ENCODE measurements around the gene STAT1.

Gene STAT1

DNA sequence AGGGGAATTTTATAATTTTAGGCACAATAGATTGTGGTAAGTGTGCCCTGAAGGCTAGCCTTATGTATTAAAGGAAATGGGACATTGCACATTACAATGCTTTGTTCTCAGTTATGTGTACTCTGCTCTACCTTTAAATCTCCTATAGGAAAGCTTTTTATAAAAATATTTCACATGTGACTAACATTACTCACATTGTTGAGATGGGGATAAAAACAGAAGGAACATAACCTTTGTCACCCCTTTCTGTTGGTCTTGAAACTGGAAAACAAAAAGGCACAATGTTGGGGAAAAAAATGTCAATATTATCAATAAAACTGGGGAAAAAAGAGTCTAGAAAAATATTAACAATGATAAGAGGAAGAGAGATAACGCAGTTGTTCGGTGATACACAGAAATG, 17.3 kb upstream of the STAT1 start:
- DNase-seq (ENCODE audit: low spot score), result no peak

- DNase-seq (ENCODE audit: low spot score), result no peak
Observed at GRCh38 chr2:191030521-191031154, 16.7 kb upstream of the STAT1 start.

- no peak for DNase-seq (ENCODE audit: low spot score)
Observed at GRCh38 chr2:191029280-191029950, 15.4 kb upstream of the STAT1 start.

DNA sequence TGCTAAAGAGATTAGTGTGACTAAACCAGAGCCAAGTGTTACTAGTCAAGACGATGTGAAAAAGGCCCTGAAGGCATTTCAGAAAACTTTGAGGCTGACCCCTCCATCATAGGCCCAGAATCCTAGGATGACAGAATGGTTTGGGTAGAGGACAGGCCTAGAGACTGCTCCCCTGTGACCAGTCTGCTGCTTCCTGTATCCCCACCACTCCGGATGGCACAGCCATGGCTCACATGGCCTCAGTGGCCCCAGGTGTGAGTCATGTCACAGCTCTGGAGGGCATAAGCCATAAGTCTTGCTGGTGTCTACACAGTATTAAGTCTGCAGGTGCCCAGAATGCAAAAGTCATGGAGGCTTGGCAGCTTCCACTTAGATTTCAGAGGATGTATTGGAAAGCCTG, 12.4 kb upstream of the STAT1 start:
- DNase-seq (ENCODE audit: low spot score), result no peak

DNA sequence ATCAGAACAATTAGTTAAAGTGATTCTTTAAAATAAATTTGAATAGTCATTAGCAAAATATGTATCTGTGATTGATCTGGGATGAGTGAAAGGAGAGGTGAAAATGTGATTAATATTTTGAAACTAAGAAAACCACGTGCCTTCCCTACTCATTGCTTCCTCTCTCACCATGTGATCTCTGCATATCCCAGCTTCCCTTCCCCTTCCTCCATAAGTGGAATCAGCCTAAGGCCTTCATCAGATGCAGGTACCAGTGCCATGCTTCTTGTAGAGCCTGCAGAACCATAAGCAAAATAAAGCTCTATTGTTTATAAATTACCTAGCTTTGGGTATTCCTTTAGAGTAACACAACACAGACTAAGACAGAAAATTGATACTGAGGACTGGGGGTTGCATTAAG, 11.2 kb upstream of the STAT1 start:
- DNase-seq (ENCODE audit: low spot score), result no peak

- no peak for DNase-seq (ENCODE audit: low spot score)
Observed at GRCh38 chr2:191023235-191023679, 9.3 kb upstream of the STAT1 start.

DNA sequence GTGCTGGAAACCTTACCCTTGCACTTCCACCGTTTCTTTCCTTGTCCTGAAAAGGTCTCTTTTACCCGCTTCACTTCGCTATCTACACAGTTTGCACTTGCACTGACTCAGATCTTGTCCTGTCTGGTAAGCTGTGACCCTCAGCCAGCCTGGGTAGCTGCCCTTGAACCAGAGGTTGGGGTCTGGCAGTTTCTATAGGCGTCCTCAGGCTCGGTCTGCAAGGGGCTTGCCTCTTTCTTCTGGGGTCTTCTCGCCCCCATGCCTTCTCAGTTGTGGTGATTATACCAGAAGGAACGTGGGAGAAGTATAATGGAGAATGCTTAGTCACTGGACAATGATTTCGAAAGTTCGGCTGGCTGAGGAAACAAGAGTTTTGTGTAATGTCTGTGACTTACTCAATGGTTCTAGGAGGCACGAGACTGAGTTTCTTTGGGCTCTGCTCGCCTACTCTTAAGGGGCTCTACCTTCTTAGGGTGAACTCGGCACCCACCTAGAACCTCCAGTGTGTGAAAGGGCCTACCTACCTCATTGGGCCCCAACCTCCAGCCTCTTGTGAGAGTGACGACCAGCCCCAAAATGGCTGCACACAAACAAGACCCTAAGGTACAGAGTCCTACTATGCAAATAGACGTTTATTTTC, 6.9 kb upstream of the STAT1 start:
- no peak for DNase-seq (ENCODE audit: low spot score)

DNA sequence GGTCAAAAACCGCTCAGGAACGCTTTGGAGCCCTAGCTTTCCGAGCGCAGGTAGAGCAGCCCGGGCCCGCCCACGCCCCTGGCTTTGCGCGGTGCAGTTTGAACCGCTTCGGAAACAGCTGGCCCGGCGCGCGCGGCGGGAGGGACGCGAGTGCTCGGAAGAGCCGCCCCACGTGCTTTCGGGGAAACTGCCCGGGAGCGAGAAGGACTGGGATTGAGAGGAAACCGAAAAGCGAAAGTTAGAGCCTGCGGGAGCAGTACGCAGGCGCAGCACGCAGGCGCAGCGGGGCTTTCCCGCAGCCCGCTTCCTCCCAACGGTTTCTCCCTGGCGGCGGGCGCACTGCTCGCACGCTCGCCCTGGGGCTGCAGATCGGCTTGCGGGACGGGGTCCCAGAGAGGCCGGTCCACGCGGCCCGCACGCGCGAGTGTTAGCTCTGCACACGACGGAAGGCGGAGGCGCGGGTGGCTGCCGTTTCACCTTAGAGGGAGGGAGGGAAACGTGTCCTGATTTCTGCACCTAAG, 6.3 kb upstream of the STAT1 start:
- DNase-seq (ENCODE audit: low spot score), result peak; percentile 96

GRCh38 chr2:191019376-191019775, 5.4 kb upstream of the STAT1 start:
- DNase-seq (ENCODE audit: low spot score), result no peak

DNA sequence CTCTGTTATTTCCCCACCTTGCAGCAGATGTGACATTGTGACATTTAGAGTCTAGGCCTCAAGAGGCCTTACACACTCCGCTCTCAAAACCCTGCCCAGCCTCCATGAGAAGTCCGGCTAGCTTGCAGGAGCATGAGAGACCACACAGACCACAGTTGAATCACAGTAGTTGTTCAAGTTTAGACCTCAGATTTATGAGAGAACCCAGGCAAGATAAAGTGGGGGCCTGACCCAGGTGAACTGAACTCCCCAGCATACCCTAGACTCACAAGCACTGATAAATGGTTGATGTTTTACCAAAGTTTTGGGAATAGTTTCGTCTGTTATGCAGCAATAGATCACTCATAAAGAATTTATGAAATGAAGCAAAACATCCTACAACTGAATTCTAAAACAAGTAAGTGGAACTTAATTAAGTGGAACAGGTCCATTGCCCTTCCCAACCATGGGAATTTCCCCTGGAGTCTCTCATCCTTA, 4.7 kb upstream of the STAT1 start:
- no peak for DNase-seq (ENCODE audit: low spot score)

DNA sequence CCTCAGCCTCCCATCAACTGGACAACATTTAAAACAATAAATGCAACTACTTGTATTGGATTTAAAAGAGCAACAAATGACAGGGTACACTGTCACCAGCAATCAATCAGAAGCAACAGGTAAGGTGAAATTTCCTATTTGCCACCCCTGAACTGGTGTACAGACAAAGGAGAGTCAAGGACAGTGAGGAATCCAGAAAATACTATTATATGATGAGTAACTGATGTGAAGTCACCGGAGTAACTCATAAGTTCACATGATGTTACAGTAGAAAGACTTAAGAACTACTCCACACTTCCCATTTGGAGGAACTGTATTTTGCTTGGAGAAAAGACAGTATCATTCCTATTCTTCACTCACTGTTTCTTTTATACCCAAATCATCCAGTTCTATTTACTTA, 4.1 kb upstream of the STAT1 start:
- DNase-seq (ENCODE audit: low spot score), result no peak

DNA sequence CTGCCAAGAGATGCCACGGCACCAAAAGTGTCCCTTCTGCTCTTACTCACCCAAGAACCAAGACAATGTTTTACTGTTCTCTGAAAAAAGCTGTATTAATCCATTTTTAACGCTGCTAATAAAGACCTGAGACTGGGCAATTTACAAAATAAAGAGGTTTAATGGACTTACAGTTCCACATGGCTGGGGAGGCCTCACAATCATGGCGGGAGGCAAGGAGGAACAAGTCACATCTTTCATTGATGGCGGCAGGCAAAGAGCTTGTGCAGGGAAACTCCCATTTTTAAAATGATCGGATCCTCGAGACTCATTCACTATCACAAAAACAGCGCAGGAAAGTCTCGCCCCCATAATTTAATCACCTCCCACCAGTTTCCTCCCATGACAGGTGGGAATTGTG, 1.9 kb upstream of the STAT1 start:
- no peak for DNase-seq (ENCODE audit: low spot score)

DNA sequence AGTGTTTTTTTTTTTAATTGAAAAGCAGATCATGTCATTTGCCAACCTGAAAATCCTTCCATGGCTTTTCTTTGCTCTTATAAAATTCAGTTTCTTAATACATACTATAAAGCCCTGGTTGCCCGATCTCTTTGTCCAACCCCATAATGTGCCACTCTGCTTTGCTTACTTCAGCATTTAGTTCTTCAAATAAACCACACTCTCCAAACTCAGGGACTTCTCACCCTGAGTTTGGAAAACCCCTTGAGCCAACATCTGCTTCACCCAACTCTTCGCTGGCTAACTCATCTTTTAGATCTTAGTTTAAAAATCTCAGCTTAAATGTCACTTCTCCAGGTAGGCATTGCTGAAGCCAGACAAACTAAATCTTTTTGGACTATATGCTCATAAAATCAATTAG, 1.3 kb upstream of the STAT1 start:
- no peak for DNase-seq (ENCODE audit: low spot score)

GRCh38 chr2:191014653-191015020, 666 bp upstream of the STAT1 start:
- no peak for DNase-seq (ENCODE audit: low spot score)

- DNase-seq (ENCODE audit: low spot score), result no peak
Observed at GRCh38 chr2:191013682-191013931, 364 bp downstream of the STAT1 start.

DNA sequence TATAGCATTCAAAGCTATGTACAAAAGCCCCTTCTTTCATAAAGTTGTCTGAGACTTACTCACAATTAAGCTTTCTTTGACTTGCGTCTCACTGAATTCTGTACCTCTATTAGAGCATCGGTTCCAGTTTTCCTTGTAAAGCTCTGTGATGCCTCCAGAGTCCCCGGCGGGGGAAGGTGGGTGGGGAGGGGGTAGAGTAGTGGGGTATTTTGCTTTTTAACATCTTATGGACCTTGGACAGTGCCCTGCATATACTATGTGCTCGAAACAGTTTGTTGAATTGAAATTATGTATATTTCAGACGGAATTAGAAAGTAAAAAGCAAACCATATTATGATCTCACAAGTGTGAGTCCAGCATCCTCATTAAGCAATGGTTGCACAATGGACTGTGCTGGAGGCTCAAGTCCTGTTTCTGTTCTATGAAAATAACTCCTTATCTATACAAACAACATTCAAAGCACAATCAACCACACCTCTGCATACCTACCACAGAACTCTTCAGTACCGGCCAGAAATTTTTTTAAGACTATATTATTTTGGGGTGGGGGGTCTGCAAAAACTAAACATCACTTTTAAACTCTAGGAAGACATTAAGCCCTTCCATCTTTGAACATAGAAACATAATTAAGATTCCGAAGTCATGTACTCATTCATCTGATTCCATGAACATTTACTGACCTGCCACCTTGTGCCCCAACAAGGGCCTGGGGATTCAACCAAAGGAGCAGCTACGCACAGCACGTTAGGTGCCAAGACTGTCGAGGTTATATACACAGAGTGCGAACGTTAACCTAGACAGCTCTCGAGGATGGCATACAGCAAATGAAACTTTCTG, 908 bp downstream of the STAT1 start:
- DNase-seq (ENCODE audit: low spot score), result no peak

DNA sequence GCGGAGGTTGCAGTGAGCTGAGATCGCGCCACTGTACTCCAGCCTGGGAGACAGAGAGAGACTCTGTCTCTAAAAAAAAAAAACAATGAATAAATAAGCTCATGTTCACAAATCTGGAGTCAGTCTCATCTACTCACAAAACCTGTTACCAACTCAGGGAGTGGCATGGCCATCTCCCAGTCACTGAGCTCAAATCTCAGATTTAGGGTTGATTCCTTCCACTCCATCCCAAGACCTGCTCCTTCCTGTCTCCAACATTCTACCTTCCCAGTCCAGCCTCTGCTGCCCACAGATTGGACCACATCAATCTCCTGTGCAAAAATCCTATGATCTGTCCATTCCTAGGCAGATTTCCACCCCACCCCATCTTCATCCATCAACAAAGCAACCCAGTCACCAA, 1.6 kb downstream of the STAT1 start:
- DNase-seq (ENCODE audit: low spot score), result no peak

DNA sequence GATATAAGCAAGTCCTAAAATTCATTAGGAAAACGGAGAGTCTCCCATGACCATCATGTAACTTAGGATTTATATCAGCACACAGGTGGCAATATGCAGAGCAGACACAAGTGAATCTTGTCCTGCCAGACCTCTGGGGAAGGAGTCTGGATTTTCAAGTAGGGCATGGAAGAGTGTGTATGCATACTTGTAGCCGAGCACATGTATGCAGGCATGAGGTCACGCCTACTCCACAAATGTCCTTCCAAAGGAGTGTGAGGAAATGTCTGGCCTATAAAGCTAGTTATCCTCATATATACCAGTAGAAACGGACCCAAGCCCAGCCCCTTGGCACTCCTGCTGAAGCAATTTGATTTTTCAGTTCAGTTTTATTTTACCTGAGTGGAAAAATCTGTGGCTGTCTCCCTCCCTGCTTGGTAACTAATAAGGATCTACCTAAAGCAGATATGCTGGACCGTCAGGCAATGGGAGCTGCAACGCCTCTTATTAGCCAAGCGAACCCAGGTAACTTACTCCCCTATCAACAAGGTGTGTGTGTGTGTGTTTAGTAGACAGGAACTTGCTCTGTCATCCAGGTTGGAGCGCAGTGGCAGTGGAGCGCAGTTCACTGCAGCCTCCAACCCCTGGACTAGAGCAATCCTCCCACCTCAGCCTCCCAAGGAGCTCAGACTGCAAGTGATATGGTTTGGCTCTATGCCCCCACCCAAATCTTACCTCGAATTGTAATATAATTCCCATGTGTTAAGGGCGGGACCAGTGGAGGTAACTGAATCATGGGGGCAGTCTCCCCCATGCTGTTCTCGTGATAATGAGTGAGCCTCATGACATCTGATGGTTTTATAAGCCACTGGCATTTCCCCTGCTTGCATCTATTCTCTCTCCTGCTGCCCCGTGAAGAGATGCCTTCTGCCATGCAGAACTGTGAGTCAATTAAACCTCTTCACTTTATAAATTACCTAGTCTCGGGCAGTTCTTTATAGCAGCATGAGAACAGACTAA, 2.8 kb downstream of the STAT1 start:
- no peak for DNase-seq (ENCODE audit: low spot score)

- DNase-seq (ENCODE audit: low spot score), result no peak
Observed at GRCh38 chr2:191009541-191010374, 4.2 kb downstream of the STAT1 start.

DNA sequence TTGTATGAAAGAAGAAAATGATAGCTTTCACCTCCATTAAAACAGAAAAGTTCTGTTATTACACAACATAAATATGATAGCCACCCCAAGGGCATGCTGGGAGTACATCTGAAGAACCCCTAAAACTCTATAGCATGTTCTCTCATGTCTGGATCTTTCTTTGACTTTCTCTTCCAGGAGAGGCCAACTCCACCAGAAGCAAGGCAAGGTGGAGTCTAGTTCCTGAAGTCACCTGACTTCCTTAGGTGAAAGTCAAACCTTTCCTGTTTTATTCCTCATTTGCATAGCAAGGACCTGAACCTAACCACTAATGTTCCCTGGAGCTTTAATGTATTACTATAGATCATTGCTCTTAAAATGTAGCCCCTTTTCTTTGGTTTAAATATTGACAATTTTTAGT, 5.7 kb downstream of the STAT1 start:
- DNase-seq (ENCODE audit: low spot score), result no peak
